Muscle layer of colon (tissue), 2 donors: Measurements from ENCODE around the gene GPBP1.

Source experiments
- H3K27ac ChIP-seq: one replicate; pipeline ENCODE4 v1.7.0; 2013; ENCODE audit warnings: low read depth, mild to moderate bottlenecking, low read length, moderate library complexity
- H3K27me3 ChIP-seq, 2 donors: one replicate each; pipeline ENCODE4 v1.7.0; 2013; ENCODE audit warnings: low read length in 2 of 2, mild to moderate bottlenecking in 2 of 2; ENCODE audit not compliant: insufficient read depth in 2 of 2, control insufficient read depth in 1 of 2
- H3K36me3 ChIP-seq: one replicate; pipeline ENCODE4 v1.7.0; 2013; ENCODE audit warnings: mild to moderate bottlenecking, low read length; ENCODE audit not compliant: insufficient read depth
- H3K4me1 ChIP-seq: one replicate; pipeline ENCODE4 v1.7.0; 2013; ENCODE audit warnings: mild to moderate bottlenecking, low read length; ENCODE audit not compliant: insufficient read depth
- H3K4me3 ChIP-seq, 2 donors: one replicate each; pipeline ENCODE4 v1.7.0; 2013; ENCODE audit warnings: low read length in 2 of 2, low read depth in 1 of 2, mild to moderate bottlenecking in 1 of 2, moderate library complexity in 1 of 2
- H3K9ac ChIP-seq: one replicate; pipeline ENCODE4 v1.7.0; 2013; ENCODE audit warnings: low read length
- H3K9me3 ChIP-seq: one replicate; pipeline ENCODE4 v1.7.0; 2013; ENCODE audit warnings: mild to moderate bottlenecking, low read length
- donor health status: abdominal sarcoma.
- donor health status: Adenocarcinoma of cecum.

GPBP1 gene

GRCh38 chr5:57216714-57217113 lies 42.9 kb downstream of the GPBP1 start:
- Histone ChIP-seq H3K4me1 (peaks cover 6% of the 10 kb centered on the region), H3K27me3 (no peaks in the 10 kb centered on the region), H3K4me3 (no peak overlapping the region), H3K36me3 (peaks cover 9% of the 10 kb centered on the region), H3K9ac (no peak overlapping the region), H3K27ac (no peak overlapping the region), H3K9me3 (no peaks in the 10 kb centered on the region)

- peaks cover 6% of the 10 kb centered on the region for H3K4me1 ChIP-seq
- no peaks in the 10 kb centered on the region for H3K27me3 ChIP-seq
- no peaks in the 10 kb centered on the region for H3K9me3 ChIP-seq
- peaks cover 9% of the 10 kb centered on the region for H3K36me3 ChIP-seq
- H3K9ac ChIP-seq = no peak overlapping the region
- H3K4me3 ChIP-seq = no peak overlapping the region
- no peak overlapping the region for H3K27ac ChIP-seq
Observed at GRCh38 chr5:57219386-57219785, 45.5 kb downstream of the GPBP1 start.

- no peak overlapping the region for H3K4me3 ChIP-seq
- H3K9me3 ChIP-seq = no peaks in the 10 kb centered on the region
- H3K27ac ChIP-seq = no peak overlapping the region
- no peak overlapping the region for H3K9ac ChIP-seq
- no peaks in the 10 kb centered on the region for H3K27me3 ChIP-seq
- no peaks in the 10 kb centered on the region for H3K36me3 ChIP-seq
- peaks cover 6% of the 10 kb centered on the region for H3K4me1 ChIP-seq
Observed at GRCh38 chr5:57221049-57221568, 47.2 kb downstream of the GPBP1 start.

GRCh38 chr5:57225553-57225952 lies 51.7 kb downstream of the GPBP1 start:
- H3K4me1 ChIP-seq = no peaks in the 10 kb centered on the region
- H3K27ac ChIP-seq = no peak overlapping the region
- H3K36me3 ChIP-seq = no peaks in the 10 kb centered on the region

GRCh38 chr5:57229313-57229712 lies 55.5 kb downstream of the GPBP1 start:
- Histone ChIP-seq H3K4me1 (no peaks in the 10 kb centered on the region), H3K36me3 (peaks cover 19% of the 10 kb centered on the region), H3K9me3 (no peaks in the 10 kb centered on the region), H3K9ac (no peak overlapping the region), H3K27me3 (no peaks in the 10 kb centered on the region), H3K27ac (no peak overlapping the region), H3K4me3 (no peak overlapping the region)

More at GRCh38 chr5:57225553-57225952, 51.7 kb downstream of the GPBP1 start:
- H3K27me3 ChIP-seq = no peaks in the 10 kb centered on the region
- H3K9ac ChIP-seq = no peak overlapping the region
- no peak overlapping the region for H3K4me3 ChIP-seq
- no peaks in the 10 kb centered on the region for H3K9me3 ChIP-seq

- Histone ChIP-seq H3K4me3 (no peak overlapping the region), H3K27ac (no peak overlapping the region), H3K9me3 (no peaks in the 10 kb centered on the region), H3K27me3 (no peaks in the 10 kb centered on the region), H3K9ac (no peak overlapping the region), H3K36me3 (peaks cover 19% of the 10 kb centered on the region), H3K4me1 (no peaks in the 10 kb centered on the region)
Observed at GRCh38 chr5:57231607-57232006, 57.7 kb downstream of the GPBP1 start.

GRCh38 chr5:57232293-57233033 lies 58.6 kb downstream of the GPBP1 start:
- Histone ChIP-seq H3K36me3 (peaks cover 23% of the 10 kb centered on the region), H3K9ac (no peak overlapping the region), H3K9me3 (no peaks in the 10 kb centered on the region), H3K27ac (no peak overlapping the region), H3K4me1 (no peaks in the 10 kb centered on the region), H3K4me3 (no peak overlapping the region), H3K27me3 (no peaks in the 10 kb centered on the region)

- no peaks in the 10 kb centered on the region for H3K27me3 ChIP-seq
- H3K4me3 ChIP-seq = no peak overlapping the region
- H3K36me3 ChIP-seq = peaks cover 10% of the 10 kb centered on the region
- H3K9me3 ChIP-seq = no peaks in the 10 kb centered on the region
- H3K9ac ChIP-seq = no peak overlapping the region
- no peak overlapping the region for H3K27ac ChIP-seq
- H3K4me1 ChIP-seq = no peaks in the 10 kb centered on the region
Observed at GRCh38 chr5:57243286-57244137, 69.7 kb downstream of the GPBP1 start.

GRCh38 chr5:57244331-57244730 lies 70.5 kb downstream of the GPBP1 start:
- Histone ChIP-seq H3K9me3 (no peaks in the 10 kb centered on the region), H3K36me3 (peaks cover 12% of the 10 kb centered on the region), H3K27ac (no peak overlapping the region), H3K27me3 (no peaks in the 10 kb centered on the region), H3K9ac (no peak overlapping the region), H3K4me3 (no peak overlapping the region), H3K4me1 (no peaks in the 10 kb centered on the region)

GRCh38 chr5:57246426-57246825 lies 72.6 kb downstream of the GPBP1 start:
- Histone ChIP-seq H3K4me1 (no peaks in the 10 kb centered on the region), H3K27me3 (no peaks in the 10 kb centered on the region), H3K9me3 (no peaks in the 10 kb centered on the region), H3K4me3 (no peak overlapping the region), H3K36me3 (peaks cover 29% of the 10 kb centered on the region), H3K9ac (no peak overlapping the region), H3K27ac (no peak overlapping the region)

- no peak overlapping the region for H3K27ac ChIP-seq
- peaks cover 29% of the 10 kb centered on the region for H3K36me3 ChIP-seq
- no peak overlapping the region for H3K9ac ChIP-seq
- no peaks in the 10 kb centered on the region for H3K4me1 ChIP-seq
- no peak overlapping the region for H3K4me3 ChIP-seq
- no peaks in the 10 kb centered on the region for H3K27me3 ChIP-seq
- no peaks in the 10 kb centered on the region for H3K9me3 ChIP-seq
Observed at GRCh38 chr5:57247765-57248164, 73.9 kb downstream of the GPBP1 start.
